GM06990 (cell line): ENCODE results near the gene KIF21B.

ENCODE experiments used
- DNase-seq: peaks from one replicate; pipeline ENCODE4 v3.0.0-alpha.2; 2011; ENCODE audit not compliant: insufficient read length; ENCODE audit errors: extremely low read depth
- H3K27me3 ChIP-seq: replicated peaks from 2 replicates; pipeline ENCODE4 v1.6.0; 2011; ENCODE audit warnings: low read length; ENCODE audit not compliant: control insufficient read depth, insufficient read depth
- H3K36me3 ChIP-seq: 2 replicates; pipeline ENCODE4 v1.5.1; 2011; ENCODE audit warnings: low read length; ENCODE audit not compliant: control insufficient read depth, insufficient read depth
- H3K4me3 ChIP-seq: replicated peaks from 2 replicates; pipeline ENCODE4 v1.5.1; 2011; ENCODE audit warnings: low read depth, mild to moderate bottlenecking, control low read depth, low read length
- TF ChIP-seq, protein P1 (sequence below): IDR thresholded peaks from 2 replicates; pipeline ENCODE4 v1.5.1; 2011; ENCODE audit warnings: low read length, control low read depth, mild to moderate bottlenecking, inconsistent platforms; ENCODE audit not compliant: insufficient read depth, poor library complexity, severe bottlenecking

KIF21B gene

DNA sequence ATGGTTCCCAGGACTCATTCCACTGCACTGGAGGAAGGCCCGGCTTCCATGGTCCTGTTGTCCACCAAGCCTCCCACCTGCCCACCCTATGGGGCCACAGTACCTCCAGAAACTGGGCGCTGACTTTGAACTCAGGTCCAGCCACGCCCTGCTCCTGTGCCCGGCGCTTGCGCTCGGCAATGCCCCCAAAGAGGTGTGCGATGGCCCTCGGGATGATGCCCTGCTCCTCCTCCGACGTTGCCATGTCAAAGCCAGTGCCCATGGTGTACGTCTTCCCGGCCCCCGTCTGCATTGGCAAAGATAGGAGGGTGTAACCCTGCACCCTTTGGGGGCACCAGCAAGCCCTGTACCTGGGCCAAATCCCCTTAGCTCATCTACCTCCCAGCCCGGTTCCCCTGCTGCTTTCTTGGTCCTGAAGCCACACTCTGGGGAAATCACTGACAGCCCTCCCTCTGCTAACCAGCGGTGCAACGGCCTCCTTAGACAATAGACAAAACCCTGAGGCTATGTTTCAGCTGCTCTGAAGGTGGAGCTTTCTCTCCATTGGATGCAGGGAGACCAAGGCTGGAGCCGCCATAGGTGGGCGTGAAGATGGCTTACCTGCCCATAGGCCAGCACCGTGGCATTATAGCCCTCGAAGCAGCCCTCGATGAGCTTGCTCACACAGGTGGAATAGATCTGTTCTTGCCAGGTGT is 14.7 kb downstream of the KIF21B start:
- Histone ChIP-seq H3K4me3 (no peak overlapping the region), H3K27me3 (no peaks in the 10 kb centered on the region), H3K36me3 (peaks cover 11% of the 10 kb centered on the region)
- TF ChIP-seq, protein P1, sequence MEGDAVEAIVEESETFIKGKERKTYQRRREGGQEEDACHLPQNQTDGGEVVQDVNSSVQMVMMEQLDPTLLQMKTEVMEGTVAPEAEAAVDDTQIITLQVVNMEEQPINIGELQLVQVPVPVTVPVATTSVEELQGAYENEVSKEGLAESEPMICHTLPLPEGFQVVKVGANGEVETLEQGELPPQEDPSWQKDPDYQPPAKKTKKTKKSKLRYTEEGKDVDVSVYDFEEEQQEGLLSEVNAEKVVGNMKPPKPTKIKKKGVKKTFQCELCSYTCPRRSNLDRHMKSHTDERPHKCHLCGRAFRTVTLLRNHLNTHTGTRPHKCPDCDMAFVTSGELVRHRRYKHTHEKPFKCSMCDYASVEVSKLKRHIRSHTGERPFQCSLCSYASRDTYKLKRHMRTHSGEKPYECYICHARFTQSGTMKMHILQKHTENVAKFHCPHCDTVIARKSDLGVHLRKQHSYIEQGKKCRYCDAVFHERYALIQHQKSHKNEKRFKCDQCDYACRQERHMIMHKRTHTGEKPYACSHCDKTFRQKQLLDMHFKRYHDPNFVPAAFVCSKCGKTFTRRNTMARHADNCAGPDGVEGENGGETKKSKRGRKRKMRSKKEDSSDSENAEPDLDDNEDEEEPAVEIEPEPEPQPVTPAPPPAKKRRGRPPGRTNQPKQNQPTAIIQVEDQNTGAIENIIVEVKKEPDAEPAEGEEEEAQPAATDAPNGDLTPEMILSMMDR: no peak
- DNase-seq: no peak

GRCh38 chr1:201007481-201007880 is 16.0 kb downstream of the KIF21B start:
- no peak overlapping the region for H3K4me3 ChIP-seq
- H3K27me3 ChIP-seq: no peaks in the 10 kb centered on the region
- no peak for DNase-seq
- TF ChIP-seq, protein P1: no peak
- H3K36me3 ChIP-seq: peaks cover 11% of the 10 kb centered on the region

DNA sequence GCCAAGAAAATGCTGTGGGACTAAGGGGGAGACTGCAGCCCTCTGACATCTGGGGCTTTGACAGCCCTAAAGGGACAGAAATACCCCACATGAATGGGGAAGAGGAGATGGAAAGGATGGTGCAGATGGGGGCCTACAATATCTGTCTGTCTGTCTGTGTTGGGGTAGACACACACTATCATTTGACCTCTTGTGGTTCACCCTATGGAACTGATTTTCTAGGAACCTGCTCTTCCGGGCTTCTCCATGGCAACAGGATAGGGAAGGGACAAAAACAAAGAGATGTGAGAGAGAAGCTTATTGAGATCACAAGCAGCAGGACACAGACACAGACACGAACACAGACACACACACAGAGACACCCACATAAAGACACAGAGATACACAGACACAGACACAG is 17.1 kb downstream of the KIF21B start:
- no peak overlapping the region for H3K4me3 ChIP-seq
- H3K36me3 ChIP-seq: peaks cover 11% of the 10 kb centered on the region
- no peaks in the 10 kb centered on the region for H3K27me3 ChIP-seq
- TF ChIP-seq, protein P1: no peak
- no peak for DNase-seq

DNA sequence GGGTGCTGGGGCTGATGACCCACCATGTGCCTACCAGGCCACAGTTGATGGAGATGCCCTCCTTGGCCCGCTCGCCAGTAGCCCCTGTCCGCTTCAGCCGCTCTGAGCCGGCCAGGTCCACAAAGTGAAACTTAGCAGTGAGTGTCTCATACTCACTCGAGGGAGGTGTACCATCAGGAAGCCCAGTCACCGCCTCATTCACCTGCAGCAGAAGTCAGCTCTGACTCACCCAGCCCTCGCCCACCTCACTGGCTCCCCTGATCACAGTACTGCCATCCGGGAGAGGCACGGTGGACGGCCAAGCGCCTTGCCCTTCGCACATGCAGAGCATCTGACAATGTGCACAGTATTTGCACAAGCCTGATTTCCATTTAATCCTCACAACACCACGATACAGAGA is 18.8 kb downstream of the KIF21B start:
- no peak overlapping the region for H3K4me3 ChIP-seq
- DNase-seq: no peak
- peaks cover 18% of the 10 kb centered on the region for H3K36me3 ChIP-seq
- no peaks in the 10 kb centered on the region for H3K27me3 ChIP-seq
- TF ChIP-seq, protein P1: no peak

GRCh38 chr1:201004154-201004553 is 19.4 kb downstream of the KIF21B start:
- H3K4me3 ChIP-seq: no peak overlapping the region
- TF ChIP-seq, protein P1: no peak
- peaks cover 19% of the 10 kb centered on the region for H3K36me3 ChIP-seq
- no peaks in the 10 kb centered on the region for H3K27me3 ChIP-seq
- DNase-seq: no peak

DNA sequence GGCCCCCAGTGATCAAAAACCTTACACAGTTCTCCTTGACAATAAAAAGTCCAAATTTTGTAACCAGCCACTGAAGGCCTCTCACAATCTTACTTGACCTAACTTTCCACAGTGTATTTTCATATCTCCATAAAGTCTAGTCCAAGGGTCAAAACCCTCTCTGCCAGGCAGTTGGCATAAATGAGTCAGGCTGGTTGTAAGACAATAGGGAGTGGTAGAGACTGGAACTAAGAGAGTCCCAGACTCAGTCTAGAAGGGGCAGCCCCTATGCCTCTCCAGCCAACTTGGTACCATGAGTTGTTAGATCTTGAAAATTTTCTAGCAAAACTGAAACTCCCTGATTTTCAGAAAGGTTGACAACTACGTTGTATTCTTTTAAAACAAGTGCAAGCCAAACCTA is 21.0 kb downstream of the KIF21B start:
- Histone ChIP-seq H3K27me3 (no peaks in the 10 kb centered on the region), H3K4me3 (no peak overlapping the region), H3K36me3 (peaks cover 26% of the 10 kb centered on the region)
- DNase-seq: no peak
- TF ChIP-seq, protein P1: no peak
